DMS 273 (cell line): Measurements from ENCODE around the gene MARK3.

Source experiments
- DNase-seq: peaks from one replicate; lab custom pipeline; 2025; ENCODE audit not compliant: unreplicated experiment; lab: John Stamatoyannopoulos, UW

MARK3 gene

DNA sequence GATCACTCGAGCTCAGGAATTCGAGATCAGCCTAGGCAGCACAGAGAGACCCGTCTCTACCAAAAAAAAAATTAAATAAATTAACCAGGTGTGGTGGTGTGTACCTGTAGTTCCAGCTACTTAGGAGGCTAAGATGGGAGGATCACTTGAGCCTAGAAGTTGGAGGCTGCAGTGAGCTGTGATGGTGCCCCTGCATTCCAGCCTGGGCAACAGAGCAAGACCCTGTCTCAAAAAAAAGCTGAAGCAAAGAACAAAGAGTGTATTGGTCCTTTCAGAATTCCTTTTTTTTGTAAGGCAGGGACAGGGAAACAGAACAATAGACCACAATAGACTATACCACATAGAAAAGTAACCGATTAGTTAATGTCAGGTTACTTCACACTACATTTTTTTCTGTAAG lies 47.4 kb downstream of the MARK3 start:
- no peak for DNase-seq

DNA sequence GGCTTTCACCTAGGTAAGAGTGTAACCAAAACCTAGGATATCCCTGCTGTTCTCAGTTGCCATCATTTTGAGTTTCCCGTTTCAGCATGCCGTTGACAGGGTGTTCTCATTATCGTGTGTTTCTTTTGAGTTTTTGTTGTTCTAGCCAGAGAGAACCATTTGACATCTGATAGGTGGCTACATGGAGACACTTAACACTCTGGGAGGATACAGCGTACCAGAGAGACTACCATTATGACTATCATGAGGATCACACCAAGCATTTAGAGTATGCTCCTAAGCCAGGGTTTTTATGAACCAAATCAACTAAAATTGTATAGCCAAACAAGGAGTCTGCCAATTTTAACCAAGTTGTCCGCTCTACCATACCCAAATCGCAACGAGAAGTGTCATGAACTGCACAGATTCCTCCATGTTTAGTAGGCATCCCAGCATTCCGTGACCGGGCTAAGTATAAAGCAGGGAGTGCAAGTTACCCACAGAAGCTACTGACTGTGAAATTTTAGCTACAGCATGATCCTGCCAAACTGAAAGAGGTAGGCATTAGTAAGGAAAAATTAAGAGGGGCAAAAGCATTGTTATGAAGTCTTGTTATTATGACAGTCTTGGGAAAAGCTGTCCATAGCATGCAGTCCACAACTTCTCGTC lies 48.8 kb downstream of the MARK3 start:
- no peak for DNase-seq

DNA sequence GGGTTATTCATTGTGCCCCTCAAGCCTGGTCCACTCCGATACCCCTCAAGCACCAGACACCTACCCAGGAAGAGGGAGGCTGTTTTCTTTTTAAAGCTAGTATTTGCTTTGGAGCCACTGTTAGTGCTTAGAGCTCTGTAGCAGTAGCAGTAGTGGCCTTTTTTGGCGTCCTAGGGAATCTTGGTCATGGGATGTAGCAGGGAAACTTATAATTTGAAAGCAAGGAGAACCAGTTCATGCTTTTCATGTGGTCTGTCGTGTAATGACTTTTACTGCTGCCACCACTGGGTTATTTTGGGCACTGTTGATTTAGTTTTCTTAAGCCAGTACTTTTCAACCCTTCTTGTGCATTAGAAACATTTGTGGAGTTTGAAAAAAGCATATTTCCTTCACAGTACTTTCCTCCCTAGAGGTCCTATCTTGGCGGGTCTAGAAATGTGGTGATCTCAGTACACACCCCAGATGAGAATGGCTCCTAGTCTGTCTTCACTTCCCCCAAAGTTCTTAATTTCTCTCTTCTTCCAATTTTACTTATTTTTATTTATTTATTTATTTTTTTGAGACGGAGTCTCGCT lies 49.7 kb downstream of the MARK3 start:
- DNase-seq, result no peak

DNA sequence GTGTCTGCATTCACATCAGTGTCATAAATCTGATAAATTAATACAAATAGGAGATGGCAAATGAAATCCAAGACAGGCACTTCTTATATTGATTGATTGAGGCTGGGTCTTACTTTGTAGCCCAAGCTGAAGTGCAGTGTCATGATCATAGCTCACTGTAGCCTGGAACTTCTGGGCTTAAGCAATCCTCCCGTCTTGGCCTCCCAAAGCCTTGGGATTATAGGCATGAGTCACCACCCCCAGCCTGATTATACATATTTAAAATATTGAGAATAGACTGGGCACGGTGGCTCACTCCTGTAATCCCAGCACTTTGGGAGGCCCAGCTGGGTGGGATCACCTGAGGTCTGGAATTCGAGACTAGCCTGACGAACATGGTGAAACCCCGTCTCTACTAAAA lies 51.3 kb downstream of the MARK3 start:
- no peak for DNase-seq

DNA sequence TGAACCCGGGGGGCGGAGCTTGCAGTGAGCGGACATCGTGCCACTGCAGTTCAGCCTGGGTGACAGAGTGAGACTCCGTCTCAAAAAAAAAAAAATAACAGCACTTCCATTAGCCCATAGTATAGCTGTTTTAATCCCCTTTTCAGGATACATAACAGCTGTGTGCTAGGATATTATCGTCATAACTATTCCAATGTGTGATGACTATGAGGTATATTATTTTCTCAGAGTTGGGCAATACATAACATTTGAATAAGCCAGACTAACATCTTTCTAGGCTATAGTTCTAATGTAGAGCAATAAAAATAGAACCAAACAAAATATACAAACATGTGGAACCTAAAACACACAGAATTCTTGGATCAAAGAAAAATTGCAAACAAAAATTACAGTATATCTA lies 57.1 kb downstream of the MARK3 start:
- DNase-seq, result no peak

DNA sequence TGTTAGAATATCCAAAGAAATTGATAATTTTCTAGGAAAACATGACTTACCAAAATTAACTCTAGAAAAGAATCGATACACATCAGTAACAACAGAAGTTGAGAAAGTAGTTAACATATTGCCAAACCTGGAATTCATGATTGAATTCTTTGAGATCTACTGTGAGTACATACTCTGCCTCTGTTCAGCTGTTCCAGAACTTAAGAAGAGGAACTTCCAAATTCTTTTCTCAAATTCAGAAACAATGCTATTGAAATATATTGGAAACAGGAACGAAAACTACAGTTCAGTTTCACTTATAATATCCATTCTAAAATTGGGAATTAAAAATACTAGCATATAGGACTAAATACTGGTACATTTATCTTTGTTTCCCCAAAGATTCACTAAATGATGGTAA lies 57.9 kb downstream of the MARK3 start:
- no peak for DNase-seq

DNA sequence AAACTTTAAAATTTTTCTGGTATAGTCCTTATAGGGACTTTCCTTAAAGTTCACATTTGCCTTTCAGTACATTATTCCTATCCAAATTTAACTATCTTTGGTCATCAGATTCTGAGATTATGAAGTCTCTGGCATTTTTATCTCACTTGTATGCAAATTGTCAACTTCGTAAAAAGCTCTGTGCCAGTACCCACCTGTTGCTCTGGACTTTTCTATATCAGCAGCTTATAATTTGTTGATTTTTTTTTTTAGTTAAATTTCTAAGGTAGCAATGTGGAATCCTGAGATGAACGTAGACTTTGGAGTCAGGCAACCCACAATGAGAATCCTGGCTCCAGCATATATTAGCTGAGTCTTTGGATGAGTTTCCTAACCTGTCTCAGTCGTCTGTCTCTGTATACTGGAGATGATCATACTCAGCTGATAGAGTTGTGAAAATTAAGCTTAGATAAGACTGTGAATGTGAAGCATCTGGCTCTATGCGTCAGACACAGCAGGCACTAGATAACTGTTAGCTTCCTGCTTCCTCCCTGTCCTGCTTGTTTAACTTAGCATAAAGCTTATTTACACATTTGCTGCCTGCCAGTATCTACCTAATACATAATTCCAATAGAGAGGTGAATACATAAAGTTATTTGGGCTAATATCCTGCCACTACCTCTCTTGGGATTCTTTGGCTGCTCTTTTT lies 59.8 kb downstream of the MARK3 start:
- DNase-seq, result peak; percentile 65

DNA sequence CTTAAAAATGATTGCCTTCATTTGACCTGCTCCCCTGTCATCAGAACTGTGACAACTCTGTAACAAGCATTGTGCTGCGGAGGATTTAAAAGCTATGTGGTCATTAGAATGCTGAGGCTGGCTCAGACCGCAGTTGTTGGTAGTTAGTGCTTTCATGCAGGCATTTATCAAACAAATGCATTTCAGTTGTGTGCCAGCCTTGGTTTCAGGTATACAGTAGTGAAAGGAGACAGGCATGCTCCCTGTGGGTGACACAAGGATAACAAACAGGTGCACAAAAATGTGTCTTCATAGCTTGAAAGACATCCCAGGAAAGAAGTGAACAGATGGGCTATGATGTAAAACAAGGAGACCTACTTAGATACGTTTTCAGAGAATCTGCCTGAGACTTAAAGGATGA lies 60.6 kb downstream of the MARK3 start:
- no peak for DNase-seq

DNA sequence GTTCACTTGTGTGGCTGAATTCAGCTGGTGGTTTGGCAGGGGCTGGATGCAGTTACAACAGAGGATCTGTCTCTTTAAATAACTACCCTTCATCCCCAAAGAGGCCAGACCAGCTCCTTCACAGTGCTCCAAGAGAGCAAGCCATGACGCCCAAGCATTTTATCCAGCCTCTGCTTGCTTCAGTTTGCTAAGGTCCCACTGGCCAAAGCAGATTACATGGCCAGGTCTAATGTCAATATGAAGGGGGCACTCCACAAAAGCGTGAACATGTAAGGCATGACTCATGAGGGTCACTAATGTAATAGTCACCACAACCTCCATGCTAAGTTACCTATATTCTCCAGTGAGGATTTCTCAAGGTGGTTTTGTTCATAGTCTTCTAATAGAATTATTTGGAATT lies 62.9 kb downstream of the MARK3 start:
- no peak for DNase-seq

DNA sequence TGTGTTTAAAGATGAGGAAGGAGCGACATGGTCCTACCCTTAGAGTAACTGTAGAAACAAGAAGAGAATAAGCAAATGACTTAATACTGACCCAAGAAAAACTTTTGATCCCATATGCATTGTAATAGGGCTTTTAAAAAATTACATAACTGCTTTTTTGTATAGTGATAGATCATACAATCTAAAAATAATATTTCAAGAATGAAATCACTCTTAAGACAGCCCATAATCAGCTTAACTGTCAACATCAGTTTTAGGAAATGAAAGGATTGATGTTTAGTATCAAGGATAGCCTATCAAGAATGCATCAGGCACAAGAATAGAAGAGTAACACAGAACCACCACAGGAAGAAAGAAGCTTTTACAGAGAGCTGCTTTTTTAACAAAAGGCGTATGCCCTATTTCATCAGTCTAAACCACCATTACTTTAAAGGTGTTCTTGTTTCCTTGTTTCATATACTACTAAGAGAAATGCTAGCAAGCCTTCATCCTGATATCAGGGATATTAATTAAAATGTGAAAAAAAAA lies 64.5 kb downstream of the MARK3 start:
- no peak for DNase-seq

DNA sequence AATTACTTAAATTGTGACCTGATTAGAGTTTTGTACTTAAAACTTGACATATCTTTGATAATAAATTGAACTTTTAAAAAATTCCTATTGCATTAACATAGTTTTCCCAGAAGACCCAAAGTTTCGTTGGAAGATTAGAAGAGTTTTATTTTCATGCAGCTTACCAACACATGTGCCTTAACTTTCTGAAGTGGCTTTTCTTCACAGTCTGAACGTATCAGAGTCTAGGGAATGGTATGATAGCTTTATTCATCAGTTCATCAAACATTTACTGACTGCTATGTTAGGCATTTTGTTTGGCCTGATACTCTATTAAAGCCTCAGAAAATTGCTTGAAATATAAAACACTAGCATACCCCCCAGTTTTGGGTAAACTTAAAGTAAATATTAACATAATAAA lies 65.2 kb downstream of the MARK3 start:
- no peak for DNase-seq

DNA sequence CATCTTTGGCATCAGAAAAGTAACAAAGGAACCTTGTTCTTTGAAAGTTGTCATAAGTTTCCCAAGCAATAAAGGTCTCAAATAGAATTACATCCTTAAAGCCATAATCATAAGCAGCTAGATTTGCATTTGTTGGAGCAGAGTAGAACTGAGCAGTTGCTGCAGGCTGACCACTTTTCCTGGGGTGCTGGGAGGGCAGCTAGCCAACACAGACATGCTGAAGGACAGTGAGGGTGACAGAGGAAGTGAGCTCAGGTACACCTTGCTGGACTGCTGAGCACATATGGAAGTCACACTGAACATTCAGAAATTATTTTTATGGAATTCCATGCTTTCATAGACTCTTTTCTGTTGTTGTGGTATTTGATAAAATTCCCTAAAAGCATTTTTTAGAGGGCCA lies 66.2 kb downstream of the MARK3 start:
- no peak for DNase-seq

DNA sequence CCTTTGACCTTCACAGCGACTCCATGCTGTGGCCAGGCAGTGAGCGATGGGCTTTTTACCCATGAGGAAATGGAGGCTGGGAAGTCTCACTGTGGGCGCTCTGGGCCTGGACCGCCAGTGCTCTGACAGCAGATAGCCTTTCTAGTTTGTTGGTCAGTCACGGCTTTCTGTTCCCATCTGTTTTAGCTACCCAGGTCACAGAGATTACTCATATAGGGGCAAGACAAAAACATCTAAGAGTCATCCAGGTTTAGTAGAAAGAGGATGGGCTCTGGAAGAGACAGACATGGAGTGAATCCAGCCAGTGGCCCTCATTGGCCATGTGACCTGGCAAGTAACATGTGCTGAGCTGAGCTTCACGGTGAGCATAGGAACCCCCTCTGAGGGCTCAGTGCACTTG lies 68.6 kb downstream of the MARK3 start:
- DNase-seq, result no peak

DNA sequence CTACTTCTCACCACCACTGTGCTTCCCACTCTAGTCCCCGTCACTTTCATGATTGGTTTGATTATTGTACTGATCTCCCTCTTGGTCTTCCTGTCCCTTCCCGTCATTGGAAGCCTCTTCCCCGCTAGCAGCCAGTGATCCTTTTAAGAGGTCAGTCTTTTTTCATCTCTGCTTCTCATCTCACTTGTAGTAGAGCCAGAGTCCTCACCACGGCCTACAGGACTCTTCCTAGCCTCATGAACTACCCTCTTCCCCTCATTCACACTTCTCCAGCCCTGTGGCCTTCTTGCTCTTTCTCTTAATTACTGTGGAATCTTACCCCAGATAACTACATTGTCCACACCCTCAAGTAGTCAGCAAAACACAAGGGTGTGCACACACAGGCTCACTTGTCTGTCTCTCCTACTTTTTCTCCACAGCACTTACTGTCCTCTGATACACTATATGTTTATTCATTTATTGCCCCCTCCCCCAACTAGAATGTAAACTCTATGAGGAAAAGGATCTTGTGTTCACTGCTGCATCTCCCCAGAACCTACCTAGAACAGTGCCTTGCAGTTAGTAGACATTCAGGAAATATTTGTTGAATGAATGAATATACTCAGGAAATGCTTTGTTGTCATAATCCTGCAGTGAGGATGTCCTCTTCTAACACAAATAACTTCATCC lies 71.1 kb downstream of the MARK3 start:
- no peak for DNase-seq

DNA sequence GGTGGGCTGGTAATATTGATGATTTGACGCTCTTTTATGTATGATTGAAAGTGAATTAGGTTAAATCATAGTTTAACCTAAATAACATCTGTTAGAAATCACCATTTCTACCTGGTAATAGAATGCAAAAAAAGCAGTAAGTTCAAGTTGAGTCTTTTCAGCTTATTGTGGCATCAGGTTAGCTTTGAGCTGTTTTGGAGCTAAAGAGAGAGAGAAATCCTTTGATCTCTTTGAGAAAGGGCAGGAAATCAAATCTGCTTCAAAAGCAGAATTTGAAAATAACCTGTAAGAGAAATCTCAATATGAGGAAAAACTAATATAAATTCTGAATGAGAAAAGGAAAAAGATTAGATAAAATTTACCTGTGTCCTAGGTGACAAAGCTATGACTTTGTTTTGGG lies 75.2 kb downstream of the MARK3 start:
- DNase-seq, result no peak

DNA sequence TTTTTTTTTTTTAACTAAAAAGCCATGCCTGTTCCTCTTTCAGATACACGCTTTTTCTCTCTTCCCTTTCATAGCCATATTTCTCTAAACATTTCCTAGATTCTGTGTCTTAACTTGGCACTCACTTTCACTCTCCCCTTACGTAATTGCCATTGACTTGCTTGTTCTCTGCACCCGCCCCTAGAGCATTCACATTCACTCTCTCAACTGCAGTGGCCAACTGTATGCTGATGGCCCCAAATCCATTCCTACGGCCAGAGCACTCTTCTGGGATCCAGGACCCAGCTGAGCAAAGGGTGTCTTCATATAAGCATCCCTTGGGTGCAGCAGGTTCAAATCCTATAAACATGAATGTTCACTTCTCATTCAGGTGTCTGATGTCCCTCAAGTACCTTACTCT lies 77.9 kb downstream of the MARK3 start:
- no peak for DNase-seq

DNA sequence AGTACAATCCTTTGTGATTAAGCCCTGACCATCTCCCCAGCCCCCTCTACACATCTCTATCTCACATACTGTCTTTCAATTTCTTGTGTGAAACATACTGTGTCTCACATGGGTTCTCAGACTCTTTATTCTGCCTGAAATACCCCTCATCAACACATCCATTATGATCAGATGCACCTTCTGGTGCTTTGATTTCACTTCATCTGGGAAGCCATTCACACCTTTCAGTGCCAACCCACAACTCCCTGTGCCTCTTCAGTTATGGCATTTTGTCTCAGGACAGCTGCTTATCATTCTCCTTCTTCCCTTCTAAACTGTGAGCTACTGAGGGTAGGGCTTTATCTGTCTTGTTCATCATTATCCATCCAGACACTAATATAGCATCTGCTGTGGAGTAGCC lies 78.6 kb downstream of the MARK3 start:
- DNase-seq, result no peak

DNA sequence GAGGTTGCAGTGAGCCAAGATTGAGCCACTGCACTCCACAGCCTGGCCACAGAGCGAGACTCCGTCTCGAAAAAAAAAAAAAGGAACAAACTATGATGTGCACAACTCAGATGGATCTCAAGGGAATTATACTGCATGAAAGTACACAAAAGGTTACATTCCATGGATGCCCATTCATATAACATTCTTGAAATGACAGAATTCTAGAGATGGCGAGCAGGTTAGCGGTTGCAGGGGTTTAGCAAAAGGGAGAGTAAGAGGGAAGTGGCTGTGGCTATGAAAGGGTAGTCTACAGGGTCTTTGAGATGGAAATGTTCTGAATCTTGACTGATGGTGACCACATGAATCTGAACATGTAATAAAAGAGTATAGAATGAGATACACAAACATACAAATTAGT lies 87.7 kb downstream of the MARK3 start:
- no peak for DNase-seq

DNA sequence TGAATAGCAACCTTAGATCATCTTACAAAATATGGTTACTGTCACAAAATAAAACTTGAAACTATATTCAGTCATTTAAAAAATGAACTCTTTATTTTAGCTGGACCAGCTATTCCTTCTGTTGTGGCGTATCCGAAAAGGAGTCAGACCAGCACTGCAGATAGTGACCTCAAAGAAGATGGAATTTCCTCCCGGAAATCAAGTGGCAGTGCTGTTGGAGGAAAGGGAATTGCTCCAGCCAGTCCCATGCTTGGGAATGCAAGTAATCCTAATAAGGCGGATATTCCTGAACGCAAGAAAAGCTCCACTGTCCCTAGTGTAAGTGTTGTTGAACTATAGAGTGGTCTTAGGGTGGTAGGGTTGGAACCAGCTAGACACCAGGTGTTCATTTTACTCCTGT lies 89.7 kb downstream of the MARK3 start:
- DNase-seq, result no peak

DNA sequence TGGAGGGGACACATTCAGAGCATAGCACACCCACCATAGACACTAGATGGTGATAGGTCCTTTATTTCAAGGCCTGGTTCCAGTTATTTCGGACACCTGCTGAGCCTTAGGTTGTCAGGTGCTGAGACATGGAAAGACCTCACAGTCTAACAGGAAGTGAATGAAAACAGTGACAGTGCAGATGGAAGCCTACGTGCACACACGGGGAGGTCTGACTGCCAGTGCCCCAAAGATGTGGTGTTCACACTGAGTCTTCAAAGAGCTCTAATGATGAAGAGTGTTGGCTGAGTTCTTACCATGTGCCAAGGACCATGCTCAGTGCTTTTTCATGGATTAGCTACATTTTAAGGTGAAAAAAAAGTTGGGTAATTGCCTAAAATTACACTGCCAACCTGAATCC lies 90.8 kb downstream of the MARK3 start:
- no peak for DNase-seq

DNA sequence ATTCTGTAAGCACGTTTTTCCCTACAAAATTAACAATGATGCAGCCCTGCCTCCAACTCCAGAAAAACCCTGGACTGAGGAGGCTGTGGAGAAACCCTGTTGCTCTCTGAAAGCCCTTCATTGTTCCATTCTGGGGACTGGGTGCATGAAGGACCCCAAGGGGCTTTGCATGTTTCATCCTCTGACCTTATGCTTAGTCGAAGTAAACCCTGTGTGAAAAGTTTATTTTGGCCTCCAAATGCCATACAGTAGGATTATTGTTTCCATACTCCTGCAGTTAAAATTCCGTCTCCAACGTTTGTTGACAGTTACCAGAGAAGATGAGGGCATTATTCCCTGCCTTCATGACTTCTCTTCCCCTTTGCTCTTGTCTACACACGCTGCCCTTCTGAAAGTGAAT lies 91.4 kb downstream of the MARK3 start:
- DNase-seq, result no peak

DNA sequence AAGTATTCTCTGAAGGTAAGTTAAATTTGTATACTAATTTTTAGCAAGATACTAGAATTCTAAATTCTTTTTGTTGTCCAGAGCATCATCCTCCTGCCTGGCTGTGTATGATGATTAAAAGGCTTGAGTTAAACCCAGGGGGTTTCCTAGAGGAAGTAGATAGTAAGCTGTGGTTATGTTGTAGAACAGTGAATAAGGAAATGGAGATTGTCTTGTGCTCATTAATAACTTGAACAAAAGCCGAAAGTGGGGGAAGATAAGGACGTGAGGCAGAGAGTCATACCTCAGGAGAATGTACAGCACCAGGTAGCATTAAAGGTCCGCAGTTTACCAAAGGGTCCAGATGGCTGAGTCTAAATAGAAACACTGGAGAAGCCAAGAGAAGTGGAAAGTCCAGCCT lies 95.4 kb downstream of the MARK3 start:
- DNase-seq, result no peak
